Astrocyte of the cerebellum (primary cell): ENCODE results near the gene RAB33A.

Experiments
- DNase-seq: peaks from one replicate; pipeline ENCODE4 v3.0.0-alpha.2; 2011; ENCODE audit warnings: low read depth
- H3K4me3 ChIP-seq: 2 replicates; pipeline ENCODE4 v1.5.1; 2011; ENCODE audit warnings: mild to moderate bottlenecking, low read depth, low read length, moderate library complexity
- CTCF ChIP-seq: IDR thresholded peaks from 2 replicates; pipeline ENCODE4 v1.5.1; 2012; ENCODE audit warnings: low read length, low read depth, moderate library complexity, mild to moderate bottlenecking; ENCODE audit errors: missing control alignments
- in situ Hi-C: cut with HindIII; loops from 2 replicates; pipeline ENCODE4 v1.10.0; 2017; ENCODE audit warnings: low sequenced_read_pairs

RAB33A gene

GRCh38 chrX:130171446-130172126 lies at the start of gene RAB33A:
TSS of gene RAB33A (plus strand) at chrX:130171962. CDS start at chrX:130172063, 101 bp downstream.
- in situ Hi-C loops, result no loop called here
- peak within 1 kb of the TSS; percentile 43 for H3K4me3 ChIP-seq
- DNase-seq, result no peak
- TF ChIP-seq CTCF, result no peak

GRCh38 chrX:130124577-130124976 lies 47.2 kb upstream of the RAB33A start:
- TF ChIP-seq CTCF, result no peak
- no peak overlapping the region for H3K4me3 ChIP-seq
- in situ Hi-C loops, result no loop called here
- no peak for DNase-seq

- TF ChIP-seq CTCF, result no peak
- DNase-seq, result no peak
- no peak overlapping the region for H3K4me3 ChIP-seq
- in situ Hi-C loops, result no loop called here
Measured at GRCh38 chrX:130125091-130125874, 46.5 kb upstream of the RAB33A start.

GRCh38 chrX:130130990-130131389 lies 40.8 kb upstream of the RAB33A start:
- H3K4me3 ChIP-seq, result no peak overlapping the region
- in situ Hi-C loops, result no loop called here
- no peak for TF ChIP-seq CTCF
- no peak for DNase-seq

GRCh38 chrX:130136496-130136895 lies 35.3 kb upstream of the RAB33A start:
- no peak overlapping the region for H3K4me3 ChIP-seq
- DNase-seq, result no peak
- in situ Hi-C loops, result no loop called here
- TF ChIP-seq CTCF, result no peak

- DNase-seq, result no peak
- TF ChIP-seq CTCF, result no peak
- in situ Hi-C loops, result no loop called here
- no peak overlapping the region for H3K4me3 ChIP-seq
Measured at GRCh38 chrX:130136961-130137360, 34.8 kb upstream of the RAB33A start.
